ENCODE data around the gene AIG1. TPM values are rescaled to one million over a fixed set of nuclear protein-coding genes. Genes with fewer than 3 reads are reported as not detected.

Gene AIG1
- total RNA-seq, 2 donors from 2014 or later = 11.9 to 13.5 TPM

DNA sequence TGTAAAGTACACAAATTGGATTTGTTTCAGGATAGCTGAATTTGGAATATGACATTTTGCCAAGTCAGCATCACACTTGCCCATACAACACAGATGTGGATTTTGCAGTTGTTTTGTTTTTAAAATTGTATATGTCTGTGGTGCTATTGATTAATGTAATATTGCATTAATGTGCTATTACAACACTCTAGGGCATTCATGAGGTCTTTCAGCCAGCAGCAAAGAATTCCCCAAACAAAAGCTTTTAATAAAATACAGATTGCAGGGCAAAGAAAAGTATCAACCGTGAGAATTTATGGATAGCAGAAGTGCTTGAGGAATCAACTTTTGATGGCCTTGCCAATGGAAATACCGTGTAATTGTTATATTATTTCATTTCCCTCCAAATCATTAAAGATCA, 144.9 kb downstream of the AIG1 start:
- Histone ChIP-seq H3K36me3 (replicated peaks in 1 of 2; ENCODE audit: insufficient read depth in 1 of 2, low read depth in 2 of 2) (no peaks in the 10 kb centered on the region), H3K27ac (no peak overlapping the region), H3K9me3 (no peaks in the 10 kb centered on the region), H3K4me1 (no peaks in the 10 kb centered on the region), H3K4me3 (no peak overlapping the region), H3K27me3 (no peaks in the 10 kb centered on the region)
- DNase-seq (no peak), ATAC-seq (no peak)
- TF ChIP-seq POLR2A (IDR thresholded peaks at IDR 0.05) = no peak
- TF ChIP-seq, protein P1, sequence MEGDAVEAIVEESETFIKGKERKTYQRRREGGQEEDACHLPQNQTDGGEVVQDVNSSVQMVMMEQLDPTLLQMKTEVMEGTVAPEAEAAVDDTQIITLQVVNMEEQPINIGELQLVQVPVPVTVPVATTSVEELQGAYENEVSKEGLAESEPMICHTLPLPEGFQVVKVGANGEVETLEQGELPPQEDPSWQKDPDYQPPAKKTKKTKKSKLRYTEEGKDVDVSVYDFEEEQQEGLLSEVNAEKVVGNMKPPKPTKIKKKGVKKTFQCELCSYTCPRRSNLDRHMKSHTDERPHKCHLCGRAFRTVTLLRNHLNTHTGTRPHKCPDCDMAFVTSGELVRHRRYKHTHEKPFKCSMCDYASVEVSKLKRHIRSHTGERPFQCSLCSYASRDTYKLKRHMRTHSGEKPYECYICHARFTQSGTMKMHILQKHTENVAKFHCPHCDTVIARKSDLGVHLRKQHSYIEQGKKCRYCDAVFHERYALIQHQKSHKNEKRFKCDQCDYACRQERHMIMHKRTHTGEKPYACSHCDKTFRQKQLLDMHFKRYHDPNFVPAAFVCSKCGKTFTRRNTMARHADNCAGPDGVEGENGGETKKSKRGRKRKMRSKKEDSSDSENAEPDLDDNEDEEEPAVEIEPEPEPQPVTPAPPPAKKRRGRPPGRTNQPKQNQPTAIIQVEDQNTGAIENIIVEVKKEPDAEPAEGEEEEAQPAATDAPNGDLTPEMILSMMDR (IDR thresholded peaks at IDR 0.05) = no peak
- WGBS, 2 donors = 85% methylated on average over 2 of the region's 2 CpGs
- intact Hi-C loops (cut with DNase I) = no loop called here

GRCh38 chr6:143205991-143206390, 145.3 kb downstream of the AIG1 start:
- no peaks in the 10 kb centered on the region for H3K4me1 ChIP-seq
- H3K9me3 ChIP-seq = no peaks in the 10 kb centered on the region
- intact Hi-C loops (cut with DNase I) = no loop called here
- no peaks in the 10 kb centered on the region for H3K27me3 ChIP-seq
- no peaks in the 10 kb centered on the region for H3K36me3 ChIP-seq (replicated peaks in 1 of 2; ENCODE audit: insufficient read depth in 1 of 2, low read depth in 2 of 2)
- WGBS, 2 donors = 55 to 57% methylated on average over 2 of the region's 2 CpGs
- ATAC-seq (no peak), DNase-seq (no peak)
- H3K4me3 ChIP-seq = no peak overlapping the region
- no peak overlapping the region for H3K27ac ChIP-seq
- TF ChIP-seq, protein P1 (IDR thresholded peaks at IDR 0.05) = no peak

DNA sequence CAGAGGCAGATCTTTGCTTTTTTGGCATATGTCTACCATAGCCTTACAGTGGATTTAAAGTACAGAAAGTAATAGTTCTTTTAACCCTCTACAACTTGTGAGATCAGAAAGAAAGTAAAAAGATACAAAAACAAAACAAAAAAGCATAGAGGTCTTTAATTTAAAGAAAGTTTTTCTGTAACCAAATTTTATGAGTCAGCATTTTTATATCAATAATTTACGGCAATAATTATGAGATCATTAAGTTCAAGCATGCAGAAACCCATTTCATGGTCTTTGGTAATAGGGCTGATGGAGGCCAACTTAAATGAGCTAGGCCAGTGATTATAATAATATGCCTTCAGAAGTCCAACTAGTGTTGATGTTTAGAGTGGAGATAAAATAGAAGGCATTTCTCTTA, 145.9 kb downstream of the AIG1 start:
- TF ChIP-seq, protein P1 (IDR thresholded peaks at IDR 0.05) = no peak
- intact Hi-C loops (cut with DNase I) = no loop called here
- Histone ChIP-seq H3K27ac (no peak overlapping the region), H3K9me3 (no peaks in the 10 kb centered on the region), H3K4me1 (no peaks in the 10 kb centered on the region), H3K4me3 (no peak overlapping the region), H3K27me3 (no peaks in the 10 kb centered on the region), H3K36me3 (replicated peaks in 1 of 2; ENCODE audit: insufficient read depth in 1 of 2, low read depth in 2 of 2) (no peaks in the 10 kb centered on the region)
- 85 to 86% methylated on average over 1 of the region's 1 CpG for WGBS, 2 donors
- DNase-seq (no peak), ATAC-seq (no peak)

DNA sequence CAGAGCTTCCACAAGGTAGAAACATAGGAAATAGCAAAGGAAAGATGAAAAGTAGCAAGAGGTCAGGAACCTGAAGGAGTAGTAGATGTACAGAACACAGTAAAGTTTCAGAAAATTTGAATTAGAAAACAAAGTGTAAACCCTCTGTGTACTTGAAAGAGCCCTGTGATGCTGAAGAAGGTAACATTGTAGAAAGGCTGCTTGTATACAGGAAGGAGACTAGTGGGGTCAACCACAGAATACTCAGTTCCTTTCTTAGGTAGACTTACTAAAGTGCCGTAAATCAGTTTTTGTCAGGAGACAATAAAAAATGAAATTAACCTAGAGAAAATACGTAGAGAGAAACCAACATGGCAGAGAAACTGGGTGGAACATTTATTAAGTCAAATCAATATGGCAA, 149.7 kb downstream of the AIG1 start:
- TF ChIP-seq, protein P1 (IDR thresholded peaks at IDR 0.05) = no peak
- TF ChIP-seq POLR2A (IDR thresholded peaks at IDR 0.05) = no peak
- 81 to 91% methylated on average over 2 of the region's 2 CpGs for WGBS, 2 donors

DNA sequence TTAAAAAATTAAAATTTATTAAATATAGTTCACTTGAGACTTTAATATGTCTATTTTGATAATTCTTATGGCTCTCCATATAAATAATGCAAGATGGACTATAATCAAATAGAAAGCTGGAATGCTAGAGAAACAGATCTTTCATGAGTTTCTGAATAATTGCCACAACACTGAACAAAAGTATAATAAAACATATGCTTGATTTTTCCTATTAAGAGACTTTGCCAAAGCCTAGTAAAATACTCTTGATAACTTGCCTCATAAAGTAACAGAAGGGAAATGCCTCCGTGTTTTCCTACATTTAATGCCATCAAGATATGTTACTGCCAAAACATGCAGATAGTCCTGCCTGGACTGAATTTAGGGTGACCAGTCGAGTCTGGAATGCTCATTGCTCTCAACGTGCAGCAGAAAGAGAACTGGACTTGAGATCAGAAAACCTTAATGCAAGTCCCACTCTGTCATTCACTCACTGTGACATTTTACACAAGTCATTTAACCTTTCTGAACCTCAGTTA, 153.2 kb downstream of the AIG1 start:
- no peak overlapping the region for H3K27ac ChIP-seq
- no peak for ATAC-seq
- TF ChIP-seq POLR2A (IDR thresholded peaks at IDR 0.05) = no peak
- TF ChIP-seq, protein P1 (IDR thresholded peaks at IDR 0.05) = no peak
- intact Hi-C loops (cut with DNase I) = no loop called here
- no peaks in the 10 kb centered on the region for H3K9me3 ChIP-seq
- no peak overlapping the region for H3K4me3 ChIP-seq
- WGBS, 2 donors = 55 to 69% methylated on average over 3 of the region's 3 CpGs
- H3K4me1 ChIP-seq = no peaks in the 10 kb centered on the region
- no peaks in the 10 kb centered on the region for H3K27me3 ChIP-seq
- H3K36me3 ChIP-seq (replicated peaks in 1 of 2; ENCODE audit: insufficient read depth in 1 of 2, low read depth in 2 of 2) = no peaks in the 10 kb centered on the region
- DNase-seq = no peak

More for the DNA sequence above, 149.7 kb downstream of the AIG1 start:
- Histone ChIP-seq H3K27me3 (no peaks in the 10 kb centered on the region), H3K27ac (no peak overlapping the region), H3K4me3 (no peak overlapping the region), H3K4me1 (no peaks in the 10 kb centered on the region), H3K9me3 (no peaks in the 10 kb centered on the region), H3K36me3 (replicated peaks in 1 of 2; ENCODE audit: insufficient read depth in 1 of 2, low read depth in 2 of 2) (no peaks in the 10 kb centered on the region)
- DNase-seq (no peak), ATAC-seq (no peak)
- intact Hi-C loops (cut with DNase I) = no loop called here

Measured in body of pancreas (tissue), 4 donors.